Caco-2 (cell line): Measurements from ENCODE around the gene DDIAS. TPM values are rescaled to one million over a fixed set of nuclear protein-coding genes. Genes with fewer than 3 reads are reported as not detected.
A peak's percentile ranks its signal among the peaks of the same experiment; 100 is the strongest.

ENCODE experiments used
- BruUV-seq: library from RNA; stranded (reverse); fragments of 400-500 nt; replicated peaks from 2 replicates; lab custom pipeline; 2021; lab: Mats Ljungman, UMichigan
- CTCF ChIA-PET: fragments of 300-600 bp; sonication (Branson Sonifier 250); formaldehyde crosslinking; loops from one replicate; lab custom pipeline; 2022; ENCODE audit warnings: antibody characterized with exemption; lab: Charles Lee
- POLR2A ChIA-PET: fragments of 300-600 bp; sonication (Branson Sonifier 250); formaldehyde crosslinking; loops from one replicate; lab custom pipeline; 2022; ENCODE audit warnings: antibody characterized with exemption; lab: Charles Lee
- DNase-seq, 2 experiments: peaks; one replicate each; pipeline versions ENCODE4 v3.0.0 to v3.0.0-alpha.2; 2020 to 2022
- H3K27me3 ChIP-seq: replicated peaks from 2 replicates; pipeline ENCODE4 v1.6.0; 2011; ENCODE audit warnings: low read length; ENCODE audit not compliant: control insufficient read depth, insufficient read depth
- H3K36me3 ChIP-seq: 2 replicates; pipeline ENCODE4 v1.5.1; 2011; ENCODE audit warnings: low read length; ENCODE audit not compliant: control insufficient read depth, insufficient read depth
- H3K4me1 ChIP-seq: fragments of 250-450 bp; sonication (Bioruptor Pico); 2 replicates; pipeline ENCODE4 v1.5.1; 2020; ENCODE audit warnings: mild to moderate bottlenecking
- H3K4me3 ChIP-seq: 2 replicates; pipeline ENCODE4 v1.5.1; 2011; ENCODE audit warnings: low read depth, mild to moderate bottlenecking, control low read depth, low read length
- H3K9me3 ChIP-seq: fragments of 250-450 bp; sonication (Bioruptor Pico); 2 replicates; pipeline ENCODE4 v1.5.1; 2020; ENCODE audit warnings: mild to moderate bottlenecking, moderate library complexity
- H3K27ac Mint-ChIP-seq: one replicate; pipeline ENCODE4 v1.8.0; 2022; ENCODE audit warnings: mixed read lengths; ENCODE audit not compliant: unreplicated experiment
- H3K27me3 Mint-ChIP-seq: one replicate; pipeline ENCODE4 v1.8.0; 2022; ENCODE audit warnings: mixed read lengths; ENCODE audit not compliant: insufficient read depth, unreplicated experiment
- H3K36me3 Mint-ChIP-seq: one replicate; pipeline ENCODE4 v1.8.0; 2022; ENCODE audit warnings: mild to moderate bottlenecking, mixed read lengths; ENCODE audit not compliant: insufficient read depth, unreplicated experiment
- H3K4me1 Mint-ChIP-seq: one replicate; pipeline ENCODE4 v1.8.0; 2022; ENCODE audit warnings: low read depth, mixed read lengths; ENCODE audit not compliant: unreplicated experiment
- H3K4me3 Mint-ChIP-seq: one replicate; pipeline ENCODE4 v1.8.0; 2022; ENCODE audit warnings: mild to moderate bottlenecking, moderate library complexity, mixed read lengths; ENCODE audit not compliant: unreplicated experiment
- H3K9me3 Mint-ChIP-seq: one replicate; pipeline ENCODE4 v1.8.0; 2022; ENCODE audit warnings: mixed read lengths; ENCODE audit not compliant: unreplicated experiment
- intact Hi-C: fragments of 100-400 bp; cut with micrococcal nuclease; formaldehyde crosslinking; loops from one replicate; pipeline ENCODE4 v1.10.0; 2022; ENCODE audit not compliant: unreplicated experiment
- total RNA-seq: library from RNA; stranded (reverse); gene quantifications from 2 replicates; pipeline ENCODE4 v1.2.3, GENCODE V29; 2022
- TF ChIP-seq, protein P1 (sequence below), 2 experiments: fragments of 200-600 bp in 1 of 2; IDR thresholded peaks; 1 replicate in 1 of 2; 2 replicates in 1 of 2; pipeline versions ENCODE4 v1.5.1 to v1.8.0; 2011 to 2022; ENCODE audit warnings: antibody characterized with exemption in 1 of 2, control low read depth in 1 of 2, inconsistent platforms in 1 of 2, low read depth in 1 of 2, low read length in 1 of 2, mild to moderate bottlenecking in 1 of 2, moderate library complexity in 1 of 2; ENCODE audit not compliant: insufficient read depth in 1 of 2, severe bottlenecking in 1 of 2, unreplicated experiment in 1 of 2

DDIAS gene
- total RNA-seq, 1 experiment from 2014 or later = 22.0 TPM

DNA sequence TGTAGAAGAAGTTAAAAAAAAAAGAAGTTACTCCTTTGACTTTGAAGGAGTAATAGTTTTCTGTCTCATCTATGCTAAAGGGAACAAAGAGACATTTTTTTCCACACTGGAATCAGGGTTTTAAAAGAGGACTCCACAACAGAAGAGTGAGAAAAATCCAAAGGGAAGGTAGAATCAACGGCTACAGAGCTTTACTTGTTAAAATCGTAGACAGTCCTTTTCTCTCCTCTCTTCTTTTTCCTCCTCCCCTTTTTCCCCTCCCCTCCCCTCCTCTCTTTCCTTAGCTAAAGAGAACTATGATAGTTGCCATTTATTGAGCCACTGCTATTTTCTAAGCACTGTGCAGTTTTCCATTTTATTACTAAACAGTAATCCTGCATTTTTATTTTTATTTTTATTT lies 29.2 kb downstream of the DDIAS start:
- no peaks in the 10 kb centered on the region for H3K27me3 ChIP-seq
- CTCF ChIA-PET = interaction anchor here (0.6 kb wide), 1 partner anchor 264 kb away, joined by 3 read pairs; no protein-coding TSS in a partner anchor
- Mint-ChIP-seq H3K4me3 (no peak overlapping the region), H3K4me1 (no peaks in the 10 kb centered on the region), H3K27ac (no peak overlapping the region), H3K27me3 (no peaks in the 10 kb centered on the region), H3K36me3 (peaks cover 19% of the 10 kb centered on the region), H3K9me3 (no peaks in the 10 kb centered on the region)
- H3K4me1 ChIP-seq = no peaks in the 10 kb centered on the region
- TF ChIP-seq, protein P1, sequence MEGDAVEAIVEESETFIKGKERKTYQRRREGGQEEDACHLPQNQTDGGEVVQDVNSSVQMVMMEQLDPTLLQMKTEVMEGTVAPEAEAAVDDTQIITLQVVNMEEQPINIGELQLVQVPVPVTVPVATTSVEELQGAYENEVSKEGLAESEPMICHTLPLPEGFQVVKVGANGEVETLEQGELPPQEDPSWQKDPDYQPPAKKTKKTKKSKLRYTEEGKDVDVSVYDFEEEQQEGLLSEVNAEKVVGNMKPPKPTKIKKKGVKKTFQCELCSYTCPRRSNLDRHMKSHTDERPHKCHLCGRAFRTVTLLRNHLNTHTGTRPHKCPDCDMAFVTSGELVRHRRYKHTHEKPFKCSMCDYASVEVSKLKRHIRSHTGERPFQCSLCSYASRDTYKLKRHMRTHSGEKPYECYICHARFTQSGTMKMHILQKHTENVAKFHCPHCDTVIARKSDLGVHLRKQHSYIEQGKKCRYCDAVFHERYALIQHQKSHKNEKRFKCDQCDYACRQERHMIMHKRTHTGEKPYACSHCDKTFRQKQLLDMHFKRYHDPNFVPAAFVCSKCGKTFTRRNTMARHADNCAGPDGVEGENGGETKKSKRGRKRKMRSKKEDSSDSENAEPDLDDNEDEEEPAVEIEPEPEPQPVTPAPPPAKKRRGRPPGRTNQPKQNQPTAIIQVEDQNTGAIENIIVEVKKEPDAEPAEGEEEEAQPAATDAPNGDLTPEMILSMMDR (IDR thresholded peaks at IDR 0.05; ENCODE audit: insufficient read depth in 1 of 2, low read depth in 1 of 2, low read length in 1 of 2, severe bottlenecking in 1 of 2, unreplicated experiment in 1 of 2) = no peak
- no peaks in the 10 kb centered on the region for H3K9me3 ChIP-seq
- DNase-seq = no peak
- POLR2A ChIA-PET = interaction anchor here (0.5 kb wide), 1 partner anchor 141 kb away, joined by 6 read pairs; the partner anchor contains the start of gene RAB30
- intact Hi-C loops = no loop called here
- no TSS peak for BruUV-seq
- H3K36me3 ChIP-seq = no peaks in the 10 kb centered on the region
- no peak overlapping the region for H3K4me3 ChIP-seq

DNA sequence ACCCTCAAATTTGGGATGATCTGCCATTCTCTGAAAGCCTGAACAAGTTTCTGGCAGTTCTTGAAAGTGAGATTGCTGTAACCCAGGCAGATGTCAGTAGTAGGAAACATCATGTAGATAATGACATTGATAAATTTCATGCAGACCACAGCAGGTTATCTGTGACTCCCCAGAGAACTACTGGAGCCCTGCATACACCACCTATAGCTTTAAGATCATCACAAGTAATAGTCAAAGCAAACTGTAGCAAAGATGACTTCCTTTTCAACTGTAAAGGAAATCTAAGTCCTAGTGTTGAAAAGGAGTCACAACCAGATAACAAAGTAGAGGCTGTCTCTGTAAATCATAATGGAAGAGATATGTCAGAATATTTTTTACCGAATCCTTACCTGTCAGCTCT lies 31.0 kb downstream of the DDIAS start:
- Histone ChIP-seq H3K4me1 (no peaks in the 10 kb centered on the region), H3K36me3 (no peaks in the 10 kb centered on the region), H3K4me3 (no peak overlapping the region), H3K27me3 (no peaks in the 10 kb centered on the region), H3K9me3 (no peaks in the 10 kb centered on the region)
- DNase-seq = no peak
- intact Hi-C loops = no loop called here
- ChIA-PET CTCF (no interaction called here), POLR2A (no interaction called here)
- TF ChIP-seq, protein P1 (IDR thresholded peaks at IDR 0.05; ENCODE audit: insufficient read depth in 1 of 2, low read depth in 1 of 2, low read length in 1 of 2, severe bottlenecking in 1 of 2, unreplicated experiment in 1 of 2) = no peak
- Mint-ChIP-seq H3K27ac (no peak overlapping the region), H3K27me3 (no peaks in the 10 kb centered on the region), H3K4me3 (no peak overlapping the region), H3K9me3 (no peaks in the 10 kb centered on the region), H3K4me1 (no peaks in the 10 kb centered on the region), H3K36me3 (peaks cover 19% of the 10 kb centered on the region)
- BruUV-seq = TSS peak; percentile 32

DNA sequence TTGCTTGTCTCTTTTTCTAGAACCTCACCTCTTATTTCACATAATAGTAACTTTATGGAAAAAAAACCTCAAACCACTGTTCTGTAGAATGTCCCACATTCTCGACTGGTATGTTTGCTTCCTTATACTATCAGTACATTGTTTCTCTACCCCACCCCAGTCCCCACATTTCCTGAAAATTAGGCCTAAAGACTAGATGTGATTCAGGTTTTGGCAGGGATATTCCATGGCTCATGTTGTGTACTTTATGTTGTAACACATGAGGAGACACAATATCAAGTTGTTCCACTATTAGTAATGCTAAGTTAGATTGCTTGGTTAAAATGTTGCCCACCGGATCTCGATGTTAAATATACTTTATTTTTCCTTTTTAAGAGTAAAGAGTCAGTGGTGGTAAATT lies 34.7 kb downstream of the DDIAS start:
- ChIA-PET POLR2A (no interaction called here), CTCF (no interaction called here)
- H3K4me3 ChIP-seq = no peak overlapping the region
- no peaks in the 10 kb centered on the region for H3K36me3 ChIP-seq
- peaks cover 19% of the 10 kb centered on the region for H3K36me3 Mint-ChIP-seq
- H3K9me3 ChIP-seq = no peaks in the 10 kb centered on the region; the same call in 1 of the 2 replicates
- no peak for DNase-seq
- H3K9me3 Mint-ChIP-seq = peaks cover 16% of the 10 kb centered on the region
- TF ChIP-seq, protein P1 (IDR thresholded peaks at IDR 0.05; ENCODE audit: insufficient read depth in 1 of 2, low read depth in 1 of 2, low read length in 1 of 2, severe bottlenecking in 1 of 2, unreplicated experiment in 1 of 2) = no peak
- H3K27me3 Mint-ChIP-seq = no peaks in the 10 kb centered on the region
- H3K27me3 ChIP-seq = no peaks in the 10 kb centered on the region
- no peaks in the 10 kb centered on the region for H3K4me1 Mint-ChIP-seq
- no peak overlapping the region for H3K4me3 Mint-ChIP-seq
- no TSS peak for BruUV-seq
- no peaks in the 10 kb centered on the region for H3K4me1 ChIP-seq
- intact Hi-C loops = no loop called here
- H3K27ac Mint-ChIP-seq = no peak overlapping the region
